ENCODE results near the gene MINK1.
"Not testable (repeated sequence)": the region's sequence is repeated elsewhere in the genome, so short reads cannot be mapped to it uniquely, and the experiment has no call there.

Gene MINK1

DNA sequence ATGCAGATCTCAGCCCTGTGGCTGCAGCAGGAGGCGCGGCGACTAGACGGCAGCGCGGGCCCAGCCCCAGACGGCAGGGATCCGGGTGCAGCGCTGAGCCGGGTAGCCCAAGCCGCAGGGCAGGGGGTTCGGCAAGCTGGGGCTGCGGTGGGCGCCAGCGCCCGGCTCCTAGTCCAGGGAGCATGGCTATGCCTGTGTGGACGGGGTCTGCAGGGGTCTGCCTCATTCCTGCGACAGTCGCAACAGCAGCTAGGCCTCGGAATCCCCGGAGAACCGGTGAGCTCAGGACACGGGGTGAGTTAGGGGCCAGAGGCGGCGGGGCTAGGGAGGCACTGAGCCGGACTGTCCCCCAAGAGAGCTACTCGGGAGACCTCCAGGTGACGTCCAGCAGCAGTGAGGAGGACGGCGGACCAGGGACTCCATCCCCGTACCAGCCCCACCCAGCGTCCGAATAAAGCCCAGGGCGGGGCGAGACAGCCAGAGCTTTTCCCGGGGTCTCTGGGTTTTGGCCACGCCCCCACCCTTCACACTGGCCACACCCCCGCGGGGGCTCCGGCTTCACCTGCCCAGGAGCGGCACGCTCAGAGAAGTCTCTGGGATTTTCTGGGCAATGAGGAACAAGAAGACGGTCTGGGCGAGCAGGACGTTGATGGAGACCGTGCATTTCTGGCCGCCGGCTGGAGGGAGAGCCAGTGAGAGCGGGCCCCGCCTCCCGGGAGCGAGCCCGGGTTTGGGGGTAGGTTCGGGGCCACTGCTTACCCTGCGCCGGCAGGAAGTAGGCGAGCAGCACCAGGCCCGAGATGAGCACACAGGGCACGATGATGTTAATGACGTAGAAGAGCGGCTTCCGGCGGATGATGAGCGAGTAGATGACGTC, 67.3 kb downstream of the MINK1 start:
- no peak for DNase-seq

DNA sequence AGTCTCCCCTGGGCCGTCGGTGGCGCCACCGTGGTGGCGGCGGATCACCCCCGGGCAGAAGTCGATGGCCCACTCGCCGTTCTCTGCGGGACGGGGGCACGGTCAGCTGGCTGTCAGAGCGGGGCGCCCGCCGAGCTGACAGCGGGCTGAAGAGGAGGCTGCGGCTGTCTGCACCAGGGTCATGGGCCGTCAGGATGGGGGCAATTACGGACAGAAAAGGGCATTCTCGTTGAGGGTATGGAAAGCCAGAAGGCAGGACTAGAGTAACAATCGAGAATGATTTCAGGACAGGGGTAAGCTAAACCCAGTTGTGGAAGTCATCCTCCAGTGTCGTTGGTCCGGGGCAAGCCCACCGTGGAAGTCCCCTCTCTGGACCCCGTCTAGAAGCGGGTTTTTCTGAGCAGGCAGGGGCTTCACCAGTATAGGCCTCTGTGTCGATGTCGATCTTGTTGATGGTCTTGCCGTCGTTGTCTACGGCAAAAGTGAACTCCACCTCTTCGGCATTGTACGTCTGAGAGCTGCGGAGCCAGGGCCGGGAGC, 68.0 kb downstream of the MINK1 start:
- DNase-seq = no peak

GRCh38 chr17:4901648-4902344, 68.7 kb downstream of the MINK1 start:
- no peak for DNase-seq

- no peak for DNase-seq
These were observed 69.4 kb downstream of the MINK1 start for GRCh38 chr17:4902540-4902939.

- DNase-seq = no peak
These were observed 70.1 kb downstream of the MINK1 start, which contains the start of gene CHRNE for GRCh38 chr17:4903051-4903818. TSS of gene CHRNE (minus strand) at chr17:4903098. CDS start at chr17:4903063, 35 bp downstream.

DNA sequence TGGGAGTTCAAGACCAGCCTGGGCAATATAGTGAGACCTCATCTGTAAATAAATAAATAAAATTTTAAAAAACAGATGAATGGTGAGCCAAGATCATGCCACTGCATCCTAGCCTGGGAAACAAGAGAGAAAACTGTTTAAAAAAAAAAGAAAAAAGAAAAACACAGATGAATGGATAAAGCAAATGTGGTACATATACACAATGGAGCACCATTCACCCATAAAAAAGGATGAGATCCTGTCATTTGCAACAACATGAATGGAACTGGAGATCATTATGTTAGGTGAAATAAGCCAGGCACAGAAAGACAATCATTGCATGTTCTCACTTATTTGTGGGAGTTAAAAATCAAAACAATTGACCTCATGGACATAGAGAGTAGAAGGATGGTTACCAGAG, 73.5 kb downstream of the MINK1 start:
- DNase-seq = not testable (repeated sequence)

- DNase-seq = no peak
These were observed 75.2 kb downstream of the MINK1 start for GRCh38 chr17:4908301-4908700.

DNA sequence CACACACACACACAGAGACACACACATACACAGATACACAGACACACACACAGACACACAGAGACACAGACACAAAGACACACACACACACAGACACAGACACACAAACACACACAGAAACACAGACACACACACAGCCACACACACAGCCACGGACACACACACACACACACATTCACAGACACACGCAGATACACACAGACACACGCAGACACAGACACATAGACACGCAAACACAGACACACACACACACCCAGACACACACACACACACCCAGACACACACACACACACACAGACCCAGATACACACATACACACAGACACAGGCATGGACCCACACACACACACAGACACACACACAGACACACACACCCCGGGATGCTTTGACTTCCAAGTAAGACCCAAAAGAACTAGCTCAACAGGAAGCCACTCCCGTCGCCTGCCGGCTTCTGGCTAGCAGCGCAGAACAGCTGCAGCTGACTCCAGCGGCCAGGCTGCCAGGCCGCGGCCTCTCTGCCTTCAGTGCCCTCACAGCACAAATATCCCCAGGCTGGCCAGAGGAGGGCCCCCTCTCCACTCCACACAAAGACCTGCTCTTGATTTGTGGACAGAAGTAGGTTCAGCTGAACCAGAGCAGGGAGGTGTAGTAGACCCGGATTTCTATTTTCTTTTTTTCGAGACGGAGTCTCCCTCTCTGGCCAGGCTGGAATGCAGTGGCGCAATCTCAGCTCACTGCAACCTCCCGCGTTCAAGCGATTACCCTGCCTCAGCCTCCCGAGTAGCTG, 75.8 kb downstream of the MINK1 start:
- no peak for DNase-seq

DNA sequence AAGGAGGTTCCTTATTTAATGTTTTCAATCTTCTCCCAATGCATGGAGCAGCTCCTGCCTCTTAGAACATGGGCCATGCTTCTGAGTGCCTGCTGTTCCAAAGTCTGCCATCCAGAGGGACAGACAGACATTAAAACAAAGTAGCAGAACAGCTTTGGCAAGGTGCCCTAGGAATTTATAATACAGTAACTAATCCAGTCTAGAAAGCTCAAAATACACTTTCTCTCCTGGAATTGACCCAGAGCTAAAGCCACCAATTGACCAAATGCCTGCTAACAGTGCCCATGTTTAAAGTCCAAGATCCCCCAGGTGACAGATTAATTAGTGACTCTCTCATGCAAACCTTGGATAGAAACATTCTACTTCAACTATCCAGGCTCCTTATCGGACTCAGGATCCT, 80.9 kb downstream of the MINK1 start:
- DNase-seq = no peak

GRCh38 chr17:4914551-4914950, 81.4 kb downstream of the MINK1 start:
- not testable (repeated sequence) for DNase-seq

GRCh38 chr17:4919511-4920047, 86.4 kb downstream of the MINK1 start:
- no peak for DNase-seq

GRCh38 chr17:4920351-4921048, 87.4 kb downstream of the MINK1 start:
- DNase-seq = no peak

- no peak for DNase-seq
These were observed 88.2 kb downstream of the MINK1 start for GRCh38 chr17:4921320-4921719.

DNA sequence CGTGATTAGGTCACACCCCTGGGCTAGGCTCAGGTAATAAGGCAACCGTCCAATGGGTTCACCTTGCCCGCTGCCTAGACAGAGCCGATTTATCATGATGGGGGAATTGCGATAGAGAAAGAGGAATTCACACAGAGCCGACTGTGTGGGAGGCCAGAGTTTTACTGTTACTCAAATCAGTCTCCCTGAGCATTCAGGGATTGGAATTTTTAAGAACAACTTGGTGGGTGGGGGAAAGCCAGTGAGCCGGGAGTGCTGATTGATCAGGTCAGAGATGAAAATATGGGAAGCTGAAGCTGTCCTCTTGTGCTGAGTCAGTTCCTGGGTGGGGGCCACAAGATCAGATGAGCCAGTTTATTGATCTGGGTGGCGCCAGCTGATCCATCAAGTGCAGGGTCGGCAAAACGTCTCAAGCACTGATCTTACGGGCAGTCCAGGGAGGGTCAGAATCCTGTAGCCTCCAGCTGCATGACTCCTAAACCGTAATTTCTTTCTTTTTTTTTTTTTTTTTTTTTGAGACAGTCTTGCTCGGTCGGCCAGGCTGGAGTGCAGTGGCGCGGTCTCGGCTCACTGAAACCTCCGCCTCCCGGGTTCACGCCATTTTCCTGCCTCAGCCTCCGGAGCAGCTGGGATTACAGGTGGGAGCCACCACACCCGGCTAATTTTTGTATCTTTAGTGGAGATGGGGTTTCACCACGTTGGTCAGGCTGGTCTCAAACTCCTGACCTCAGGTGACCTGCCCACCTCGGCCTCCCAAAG, 93.6 kb downstream of the MINK1 start:
- not testable (repeated sequence) for DNase-seq

GRCh38 chr17:4928881-4929280, 95.7 kb downstream of the MINK1 start:
- DNase-seq = no peak

- DNase-seq = no peak
These were observed 98.8 kb downstream of the MINK1 start, which contains the start of gene GP1BA for GRCh38 chr17:4931963-4932362. TSS of gene GP1BA (plus strand) at chr17:4932277. CDS start at chr17:4932605, 328 bp downstream.

DNA sequence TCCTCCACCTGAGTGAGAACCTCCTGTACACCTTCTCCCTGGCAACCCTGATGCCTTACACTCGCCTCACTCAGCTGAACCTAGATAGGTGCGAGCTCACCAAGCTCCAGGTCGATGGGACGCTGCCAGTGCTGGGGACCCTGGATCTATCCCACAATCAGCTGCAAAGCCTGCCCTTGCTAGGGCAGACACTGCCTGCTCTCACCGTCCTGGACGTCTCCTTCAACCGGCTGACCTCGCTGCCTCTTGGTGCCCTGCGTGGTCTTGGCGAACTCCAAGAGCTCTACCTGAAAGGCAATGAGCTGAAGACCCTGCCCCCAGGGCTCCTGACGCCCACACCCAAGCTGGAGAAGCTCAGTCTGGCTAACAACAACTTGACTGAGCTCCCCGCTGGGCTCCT, 99.6 kb downstream of the MINK1 start:
- DNase-seq = no peak

DNA sequence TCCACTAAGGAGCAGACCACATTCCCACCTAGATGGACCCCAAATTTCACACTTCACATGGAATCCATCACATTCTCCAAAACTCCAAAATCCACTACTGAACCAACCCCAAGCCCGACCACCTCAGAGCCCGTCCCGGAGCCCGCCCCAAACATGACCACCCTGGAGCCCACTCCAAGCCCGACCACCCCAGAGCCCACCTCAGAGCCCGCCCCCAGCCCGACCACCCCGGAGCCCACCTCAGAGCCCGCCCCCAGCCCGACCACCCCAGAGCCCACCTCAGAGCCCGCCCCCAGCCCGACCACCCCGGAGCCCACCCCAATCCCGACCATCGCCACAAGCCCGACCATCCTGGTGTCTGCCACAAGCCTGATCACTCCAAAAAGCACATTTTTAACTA, 100.5 kb downstream of the MINK1 start:
- no peak for DNase-seq

DNA sequence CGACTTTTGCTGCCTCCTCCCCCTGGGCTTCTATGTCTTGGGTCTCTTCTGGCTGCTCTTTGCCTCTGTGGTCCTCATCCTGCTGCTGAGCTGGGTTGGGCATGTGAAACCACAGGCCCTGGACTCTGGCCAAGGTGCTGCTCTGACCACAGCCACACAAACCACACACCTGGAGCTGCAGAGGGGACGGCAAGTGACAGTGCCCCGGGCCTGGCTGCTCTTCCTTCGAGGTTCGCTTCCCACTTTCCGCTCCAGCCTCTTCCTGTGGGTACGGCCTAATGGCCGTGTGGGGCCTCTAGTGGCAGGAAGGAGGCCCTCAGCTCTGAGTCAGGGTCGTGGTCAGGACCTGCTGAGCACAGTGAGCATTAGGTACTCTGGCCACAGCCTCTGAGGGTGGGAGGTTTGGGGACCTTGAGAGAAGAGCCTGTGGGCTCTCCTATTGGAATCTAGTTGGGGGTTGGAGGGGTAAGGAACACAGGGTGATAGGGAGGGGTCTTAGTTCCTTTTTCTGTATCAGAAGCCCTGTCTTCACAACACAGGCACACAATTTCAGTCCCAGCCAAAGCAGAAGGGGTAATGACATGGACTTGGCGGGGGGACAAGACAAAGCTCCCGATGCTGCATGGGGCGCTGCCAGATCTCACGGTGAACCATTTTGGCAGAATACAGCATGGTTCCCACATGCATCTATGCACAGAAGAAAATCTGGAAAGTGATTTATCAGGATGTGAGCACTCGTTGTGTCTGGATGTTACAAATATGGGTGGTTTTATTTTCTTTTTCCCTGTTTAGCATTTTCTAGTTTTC, 101.2 kb downstream of the MINK1 start:
- no peak for DNase-seq

- DNase-seq = no peak
These were observed 102.5 kb downstream of the MINK1 start for GRCh38 chr17:4935650-4936049.

Measured in cortex of kidney (tissue), 1 donor.